SK-N-SH treated with all-trans-retinoic acid at 6 μM for 48 hours (cell line): ENCODE measurements around the gene UNC119B.

Source experiments
- ATAC-seq: fragments of 200-7000 bp; cut with Tn5 transposase; 3 replicates; pipeline ENCODE4 v1.9.1; 2020; ENCODE audit warnings: mild to moderate bottlenecking, moderate library complexity
- BACH2 ChIP-seq: fragments of 250-450 bp; sonication (Bioruptor Pico); IDR thresholded peaks from 2 replicates; pipeline ENCODE4 v1.9.0; 2021; ENCODE audit warnings: mild to moderate bottlenecking, borderline replicate concordance
- CREB5 ChIP-seq: fragments of 250-450 bp; sonication (Bioruptor Pico); IDR thresholded peaks from 2 replicates; pipeline ENCODE4 v1.5.1; 2020; ENCODE audit warnings: low read depth, mild to moderate bottlenecking, moderate library complexity
- CSDC2 ChIP-seq: fragments of 250-450 bp; sonication (Bioruptor Pico); IDR thresholded peaks from 2 replicates; pipeline ENCODE4 v1.5.0; 2020; ENCODE audit warnings: mild to moderate bottlenecking, moderate library complexity
- ESRRG ChIP-seq: fragments of 250-450 bp; sonication (Bioruptor Pico); IDR thresholded peaks from 2 replicates; pipeline ENCODE4 v1.6.1; 2021; ENCODE audit warnings: mild to moderate bottlenecking
- GLIS3 ChIP-seq: fragments of 250-450 bp; sonication (Bioruptor Pico); IDR thresholded peaks from 2 replicates; pipeline ENCODE4 v1.5.0; 2020; ENCODE audit warnings: mild to moderate bottlenecking, moderate library complexity
- ISL1 ChIP-seq: fragments of 250-450 bp; sonication (Bioruptor Pico); IDR thresholded peaks from 2 replicates; pipeline ENCODE4 v2.1.2; 2022; ENCODE audit warnings: mild to moderate bottlenecking, moderate library complexity
- OSR1 ChIP-seq: fragments of 250-450 bp; sonication (Bioruptor Pico); IDR thresholded peaks from 2 replicates; pipeline ENCODE4 v1.8.0; 2022; ENCODE audit warnings: moderate library complexity, mild to moderate bottlenecking, inconsistent platforms
- PATZ1 ChIP-seq: fragments of 250-450 bp; sonication (Bioruptor Pico); IDR thresholded peaks from 2 replicates; pipeline ENCODE4 v1.8.0; 2020; ENCODE audit warnings: mild to moderate bottlenecking, moderate library complexity, borderline replicate concordance
- POU6F1 ChIP-seq: fragments of 250-450 bp; sonication (Bioruptor Pico); IDR thresholded peaks from 2 replicates; pipeline ENCODE4 v1.8.0; 2021; ENCODE audit warnings: low read depth, mild to moderate bottlenecking, moderate library complexity, borderline replicate concordance
- PPARA ChIP-seq: fragments of 250-450 bp; sonication (Bioruptor Pico); IDR thresholded peaks from 2 replicates; pipeline ENCODE4 v1.5.0; 2020; ENCODE audit warnings: mild to moderate bottlenecking, borderline replicate concordance
- RARB ChIP-seq: fragments of 250-450 bp; sonication (Bioruptor Pico); IDR thresholded peaks from 2 replicates; pipeline ENCODE4 v1.8.0; 2021; ENCODE audit warnings: mild to moderate bottlenecking, moderate library complexity
- SNAI2 ChIP-seq: fragments of 250-450 bp; sonication (Bioruptor Pico); IDR thresholded peaks from 2 replicates; pipeline ENCODE4 v1.5.0; 2020; ENCODE audit warnings: mild to moderate bottlenecking, moderate library complexity
- TCF4 ChIP-seq: fragments of 250-450 bp; sonication (Bioruptor Pico); IDR thresholded peaks from 2 replicates; pipeline ENCODE4 v1.8.0; 2021; ENCODE audit warnings: mild to moderate bottlenecking, moderate library complexity, borderline replicate concordance
- TOX ChIP-seq: fragments of 250-450 bp; sonication (Bioruptor Pico); IDR thresholded peaks from 2 replicates; pipeline ENCODE4 v1.8.0; 2021; ENCODE audit warnings: mild to moderate bottlenecking, moderate library complexity, borderline replicate concordance
- TSHZ2 ChIP-seq: fragments of 250-450 bp; sonication (Bioruptor Pico); IDR thresholded peaks from 2 replicates; pipeline ENCODE4 v1.5.0; 2020; ENCODE audit warnings: mild to moderate bottlenecking, moderate library complexity
- ZFP3 ChIP-seq: fragments of 250-450 bp; sonication (Bioruptor Pico); IDR thresholded peaks from 2 replicates; pipeline ENCODE4 v1.5.0; 2020; ENCODE audit warnings: mild to moderate bottlenecking, moderate library complexity
- ZFP30 ChIP-seq: fragments of 450-650 bp; formaldehyde crosslinking; IDR thresholded peaks from 2 replicates; pipeline ENCODE4 v1.5.0; 2022; ENCODE audit warnings: mild to moderate bottlenecking, moderate library complexity
- ZNF565 ChIP-seq: fragments of 450-650 bp; formaldehyde crosslinking; conservative IDR thresholded peaks from 2 replicates; pipeline ENCODE4 v1.5.0; 2020; ENCODE audit warnings: low read depth, mild to moderate bottlenecking, moderate library complexity
- ZNF70 ChIP-seq: fragments of 450-650 bp; formaldehyde crosslinking; IDR thresholded peaks from 2 replicates; pipeline ENCODE4 v1.5.0; 2020; ENCODE audit warnings: mild to moderate bottlenecking, moderate library complexity

Gene UNC119B

GRCh38 chr12:120724720-120725119, 14.5 kb downstream of the UNC119B start:
- TF ChIP-seq ZNF70 (CRISPR knock-in tag), result no peak
- TF ChIP-seq TCF4 (CRISPR knock-in tag), result no peak
- no peak for TF ChIP-seq ZFP3 (CRISPR knock-in tag)
- no peak for TF ChIP-seq ESRRG
- no peak for TF ChIP-seq POU6F1
- TF ChIP-seq OSR1, result no peak
- TF ChIP-seq TSHZ2, result no peak
- no peak for TF ChIP-seq GLIS3 (CRISPR knock-in tag)
- no peak for ATAC-seq

GRCh38 chr12:120725151-120725658, 14.9 kb downstream of the UNC119B start:
- TF ChIP-seq ISL1 (CRISPR knock-in tag) (no peak), PATZ1 (CRISPR knock-in tag) (no peak), TSHZ2 (no peak), OSR1 (no peak), TOX (CRISPR knock-in tag) (no peak), BACH2 (CRISPR knock-in tag) (no peak), ZNF70 (CRISPR knock-in tag) (no peak)
- ATAC-seq, result peak; percentile 3; the same call in 2 of the 3 replicates

- peak; percentile 99 for ATAC-seq
These were observed 15.6 kb downstream of the UNC119B start, which contains the start of gene ACADS for GRCh38 chr12:120725659-120726509. TSS of gene ACADS (plus strand) at chr12:120725826. CDS start at chr12:120725886, 60 bp downstream.

More at GRCh38 chr12:120725659-120726509, 15.6 kb downstream of the UNC119B start, which contains the start of gene ACADS:
- TF ChIP-seq ZNF70 (CRISPR knock-in tag) (no peak), TSHZ2 (no peak), ESRRG (no peak), SNAI2 (CRISPR knock-in tag) (no peak), CSDC2 (CRISPR knock-in tag) (no peak), PPARA (CRISPR knock-in tag) (no peak), RARB (CRISPR knock-in tag) (no peak), ZFP30 (CRISPR knock-in tag) (no peak), CREB5 (CRISPR knock-in tag) (no peak), PATZ1 (CRISPR knock-in tag) (no peak), ZNF565 (CRISPR knock-in tag) (no peak)
